Suppressor macrophage (primary cell): ENCODE results near the gene RAP1GAP2.

Source experiments
- DNase-seq, 4 experiments: peaks; one replicate each; pipeline ENCODE4 v3.0.0-alpha.2; 2020 to 2022

The RAP1GAP2 gene

DNA sequence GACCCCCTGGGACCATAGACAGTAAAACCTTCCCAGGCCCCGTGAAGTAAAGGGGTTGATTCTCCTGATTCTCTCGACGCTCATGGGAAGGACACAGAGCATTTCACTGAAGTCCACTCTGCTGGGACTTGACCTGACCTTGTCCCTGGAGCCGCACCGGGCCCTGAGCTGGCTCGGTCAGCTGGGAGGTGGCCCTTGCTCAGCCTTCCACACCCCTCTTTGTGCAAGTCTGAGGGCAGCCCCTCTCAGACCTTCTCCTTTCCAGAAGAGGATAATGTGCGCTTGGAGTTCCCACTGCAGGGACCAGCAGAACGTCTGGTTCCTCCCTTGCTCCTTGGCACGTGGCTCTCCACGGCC lies 115.5 kb downstream of the RAP1GAP2 start:
- no peak for DNase-seq

DNA sequence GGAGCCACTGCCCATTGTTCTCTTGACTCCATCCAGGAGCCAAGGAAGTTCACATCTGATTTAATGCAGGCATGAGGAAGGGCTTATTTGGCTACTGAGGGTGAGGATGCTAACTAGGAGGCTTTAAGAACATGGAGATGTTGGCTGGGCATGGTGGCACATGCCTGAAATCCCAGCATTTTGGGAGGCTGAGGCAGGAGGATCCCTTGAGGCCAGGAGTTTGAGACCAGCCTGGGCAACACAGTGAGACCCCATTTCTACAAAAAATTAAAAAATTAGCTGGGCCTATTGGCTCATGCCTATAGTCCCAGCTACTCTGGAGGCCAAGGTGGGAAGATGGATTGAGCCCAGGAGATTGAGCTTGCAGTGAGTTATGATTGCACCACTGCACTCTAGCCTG lies 116.5 kb downstream of the RAP1GAP2 start:
- DNase-seq = no peak

GRCh38 chr17:2916461-2916860 lies 120.2 kb downstream of the RAP1GAP2 start:
- DNase-seq = no peak

DNA sequence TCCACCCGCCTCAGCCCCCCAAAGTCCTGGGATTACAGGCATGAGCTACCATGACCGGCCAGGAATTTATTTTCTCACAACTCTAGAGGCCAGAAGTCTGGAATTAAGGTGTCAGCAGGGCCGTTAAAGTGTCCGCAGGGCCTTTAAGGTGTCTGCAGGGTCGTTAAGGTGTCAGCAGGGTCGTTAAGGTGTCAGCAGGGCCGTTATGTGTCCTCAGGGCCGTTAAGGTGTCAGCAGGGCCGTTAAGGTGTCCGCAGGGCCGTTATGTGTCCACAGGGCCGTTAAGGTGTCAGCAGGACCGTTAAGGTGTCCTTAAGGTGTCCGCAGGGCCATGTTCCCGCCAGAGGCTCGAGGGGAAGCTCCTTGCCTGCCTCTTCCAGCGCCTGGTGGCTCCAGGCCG lies 125.2 kb downstream of the RAP1GAP2 start:
- no peak for DNase-seq

GRCh38 chr17:2924211-2924610 lies 128.0 kb downstream of the RAP1GAP2 start:
- DNase-seq = peak in 1 of 4 experiments; percentile 35

DNA sequence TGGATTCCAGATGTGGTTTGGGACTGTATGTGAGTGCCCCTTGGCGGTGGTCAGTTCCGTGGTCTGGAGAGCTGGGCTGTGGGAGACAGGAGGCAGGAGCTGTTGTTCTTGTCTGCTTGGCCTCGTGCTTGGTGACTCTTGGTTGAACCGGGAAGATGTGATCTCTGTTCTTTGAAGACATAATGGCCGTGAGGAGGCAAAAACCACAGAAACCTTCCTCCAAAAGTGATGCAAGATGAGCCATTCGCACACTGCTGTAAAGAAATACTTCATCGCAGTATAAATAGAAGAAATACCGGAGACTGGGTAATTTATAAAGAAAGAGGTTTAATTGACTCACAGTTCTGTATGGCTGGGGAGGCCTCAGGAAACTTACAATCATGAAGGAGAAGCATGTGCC lies 128.8 kb downstream of the RAP1GAP2 start:
- peak; percentile 13 to 41 (median 24) for DNase-seq

DNA sequence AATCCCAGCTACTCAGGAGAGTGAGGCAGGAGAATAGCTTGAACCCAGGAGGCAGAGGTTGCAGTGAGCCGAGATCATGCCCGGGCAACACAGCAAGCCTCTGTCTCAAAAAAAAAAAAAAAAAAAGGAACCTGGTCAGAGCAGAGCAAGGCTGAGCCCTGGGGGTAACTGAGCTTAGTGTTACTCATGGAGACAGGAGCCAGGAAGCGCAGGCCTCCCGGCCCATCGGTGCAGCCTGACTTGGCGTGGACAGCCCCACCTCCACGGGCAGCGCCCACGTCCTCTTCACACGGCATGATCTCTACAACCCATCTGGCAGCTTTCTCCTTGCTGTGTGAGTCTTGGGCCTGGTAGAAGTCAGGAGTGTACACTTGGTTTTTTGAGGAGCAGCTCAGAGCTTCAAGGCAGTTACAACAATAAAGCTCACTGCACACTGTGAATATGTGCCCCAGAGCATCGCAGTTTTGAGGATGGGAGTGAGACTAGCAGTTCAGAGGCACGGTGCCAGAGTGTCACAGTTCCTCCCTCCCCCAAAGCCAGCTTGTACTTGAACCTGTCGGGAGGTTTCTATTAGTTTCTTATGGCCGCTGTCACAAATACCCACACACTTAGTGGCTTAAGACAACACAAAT lies 129.9 kb downstream of the RAP1GAP2 start:
- peak; percentile 56 to 81 (median 71) for DNase-seq

DNA sequence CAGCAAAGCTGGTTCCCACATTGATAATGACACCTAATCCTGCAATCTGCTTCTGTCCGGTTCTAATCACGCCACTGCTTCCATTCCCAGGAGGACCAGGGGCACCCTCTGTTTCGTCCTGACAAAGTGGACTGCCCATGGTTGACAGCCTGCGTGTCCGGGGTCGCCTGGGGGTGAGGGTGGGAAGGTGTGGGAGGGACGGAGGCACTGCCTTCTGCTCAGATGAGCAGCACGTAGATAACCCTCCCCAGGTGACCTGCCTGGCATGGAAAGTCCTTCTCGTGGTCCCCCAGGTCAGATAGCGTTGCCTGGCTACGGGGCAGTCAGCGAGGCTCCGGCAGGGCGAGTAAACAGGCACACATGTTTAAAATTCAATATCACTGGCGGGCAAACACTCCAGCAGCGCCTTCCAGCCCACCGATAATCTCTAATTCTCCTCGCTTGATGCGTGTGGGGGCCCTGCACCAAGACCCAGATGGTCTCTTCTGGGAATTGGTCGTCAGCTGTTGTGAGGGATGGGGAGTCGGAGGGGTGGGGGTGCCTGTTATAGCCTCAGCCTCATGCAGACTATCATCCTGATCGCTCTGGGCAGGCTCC lies 132.2 kb downstream of the RAP1GAP2 start:
- DNase-seq = no peak

DNA sequence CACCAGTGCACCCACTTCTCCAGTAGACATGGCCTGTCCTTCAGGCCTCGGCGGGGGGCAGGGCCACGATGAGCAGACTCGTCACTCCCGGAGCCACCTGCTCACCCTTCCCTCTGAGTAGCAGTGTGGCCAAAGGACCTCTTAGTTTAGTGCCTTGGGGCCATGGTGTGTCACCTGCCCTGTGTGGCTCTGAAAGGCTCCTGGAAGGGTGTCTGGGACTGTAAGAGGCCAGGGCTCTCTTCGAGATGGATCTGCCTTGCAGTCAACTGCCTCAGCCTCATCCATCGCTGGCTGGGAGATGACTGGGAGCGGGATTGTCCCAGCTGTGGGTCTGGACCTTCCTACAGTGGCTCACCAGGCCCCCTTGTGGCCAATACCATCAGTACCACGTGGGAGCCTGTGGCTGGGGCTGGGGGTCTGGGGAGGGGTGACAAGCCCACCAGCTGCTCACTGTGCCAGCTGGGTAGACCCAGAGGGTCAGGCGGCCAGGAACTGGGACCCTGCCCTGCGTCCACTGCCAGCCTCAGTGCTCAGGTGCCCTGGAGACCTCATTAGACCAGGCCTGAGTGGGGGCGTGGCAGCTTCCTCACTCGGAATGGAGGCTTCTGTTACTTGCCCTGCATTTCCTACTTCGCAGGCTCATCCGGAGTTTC lies 133.8 kb downstream of the RAP1GAP2 start:
- peak; percentile 32 to 62 (median 49) for DNase-seq

GRCh38 chr17:2931876-2932275 lies 135.6 kb downstream of the RAP1GAP2 start:
- DNase-seq = no peak

DNA sequence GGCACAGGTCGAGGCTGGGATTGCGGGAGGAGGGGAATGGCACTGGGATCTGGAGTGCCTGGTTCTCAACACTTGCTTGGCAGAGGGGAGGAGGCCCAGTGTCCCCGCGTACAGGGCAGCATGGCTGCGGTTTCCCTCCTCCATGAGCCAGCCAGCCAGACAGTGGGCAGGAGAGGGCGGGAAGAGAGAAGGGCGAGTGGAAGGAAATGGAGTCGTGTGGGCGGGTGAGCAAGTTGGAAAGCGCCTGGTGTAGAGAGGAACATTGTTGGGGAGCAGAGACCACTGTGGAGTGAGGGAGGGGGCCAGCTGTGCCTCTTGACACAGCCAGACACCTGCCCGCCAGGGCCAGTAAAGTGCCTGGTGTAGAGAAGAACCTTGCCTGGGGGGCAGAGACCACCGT lies 136.7 kb downstream of the RAP1GAP2 start:
- DNase-seq = no peak

DNA sequence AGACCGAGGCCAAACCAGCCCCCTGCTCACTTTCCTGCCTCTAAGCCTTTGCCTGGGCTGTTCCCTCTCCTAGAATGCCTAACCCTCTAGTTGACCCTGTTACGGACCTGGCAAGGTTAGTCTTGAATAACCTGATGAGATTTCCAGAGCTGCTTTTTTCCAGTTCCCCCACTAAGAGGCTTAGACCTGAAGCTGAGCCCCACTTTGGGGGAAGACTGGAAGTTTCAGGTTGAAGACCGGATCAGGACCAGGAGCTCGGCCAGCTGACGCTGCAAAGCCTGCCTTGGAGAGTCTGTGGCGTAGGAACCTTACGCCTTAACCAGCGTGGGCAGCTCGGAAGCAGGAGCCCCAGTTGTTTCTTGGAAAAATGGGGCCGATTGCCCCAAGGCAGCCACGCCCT lies 137.4 kb downstream of the RAP1GAP2 start:
- no peak for DNase-seq

- peak; percentile 48 to 64 (median 54) for DNase-seq
Observed at GRCh38 chr17:2935632-2936031, 139.4 kb downstream of the RAP1GAP2 start.

DNA sequence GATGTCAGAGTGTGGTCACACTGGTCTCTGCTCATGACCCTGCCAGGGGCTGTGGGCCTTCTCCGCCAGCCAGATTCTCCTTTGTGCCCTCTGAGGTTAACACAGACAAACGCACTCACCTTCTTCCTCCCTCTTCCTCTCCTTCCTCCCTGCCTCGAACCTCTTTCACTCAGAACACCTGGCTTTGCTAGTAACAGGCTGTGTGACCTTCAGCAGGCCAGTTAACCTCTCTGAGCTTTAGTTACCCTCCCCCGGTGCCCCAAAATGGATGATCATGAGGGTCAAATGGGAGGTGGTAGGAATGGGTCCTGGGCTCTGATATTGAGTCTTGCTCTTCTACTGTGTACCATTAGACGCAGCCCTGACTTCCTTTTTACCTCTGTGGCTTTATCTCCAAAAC lies 140.1 kb downstream of the RAP1GAP2 start:
- DNase-seq = no peak

GRCh38 chr17:2936771-2937321 lies 140.6 kb downstream of the RAP1GAP2 start:
- DNase-seq = no peak

DNA sequence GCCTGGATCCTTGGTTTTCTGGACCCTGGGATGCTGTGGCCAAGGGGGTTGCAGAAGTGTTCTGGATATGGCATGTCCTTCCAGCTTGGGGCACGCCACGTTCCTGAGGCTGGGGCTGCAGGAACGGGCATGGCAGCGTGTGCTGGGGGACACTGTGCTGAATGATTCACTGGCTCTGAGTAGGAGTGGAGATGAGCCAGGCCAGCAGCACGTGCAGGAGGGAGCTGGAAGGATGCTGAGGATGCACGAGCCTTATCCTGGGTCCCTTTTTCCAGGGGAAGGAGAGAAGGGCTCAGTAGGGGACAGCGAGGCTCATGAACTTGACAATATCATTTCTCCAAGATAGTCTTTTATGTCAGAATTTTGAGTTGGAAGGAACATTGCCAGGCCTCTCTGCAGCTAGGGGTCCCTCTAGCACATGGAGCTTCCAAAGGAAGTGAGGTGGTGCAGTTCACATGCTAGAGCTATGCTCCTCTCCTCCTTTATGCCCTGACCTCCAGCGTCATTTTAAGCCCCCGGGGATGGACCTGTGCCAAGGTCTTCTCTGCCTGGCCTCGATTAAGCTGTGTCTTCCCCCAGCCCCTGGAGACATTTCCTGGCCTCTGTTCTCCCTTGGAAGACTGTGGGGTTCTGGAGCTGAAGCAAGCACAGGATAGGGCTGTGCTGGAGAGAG lies 141.2 kb downstream of the RAP1GAP2 start:
- no peak for DNase-seq

- DNase-seq = peak in 3 of 4 experiments; percentile 43 to 70 (median 66)
Observed at GRCh38 chr17:2939714-2940351, 143.6 kb downstream of the RAP1GAP2 start.

GRCh38 chr17:2940352-2940751 lies 144.1 kb downstream of the RAP1GAP2 start:
- no peak for DNase-seq

GRCh38 chr17:2943981-2944380 lies 147.7 kb downstream of the RAP1GAP2 start:
- DNase-seq = peak in 2 of 4 experiments; percentile 31 to 44

DNA sequence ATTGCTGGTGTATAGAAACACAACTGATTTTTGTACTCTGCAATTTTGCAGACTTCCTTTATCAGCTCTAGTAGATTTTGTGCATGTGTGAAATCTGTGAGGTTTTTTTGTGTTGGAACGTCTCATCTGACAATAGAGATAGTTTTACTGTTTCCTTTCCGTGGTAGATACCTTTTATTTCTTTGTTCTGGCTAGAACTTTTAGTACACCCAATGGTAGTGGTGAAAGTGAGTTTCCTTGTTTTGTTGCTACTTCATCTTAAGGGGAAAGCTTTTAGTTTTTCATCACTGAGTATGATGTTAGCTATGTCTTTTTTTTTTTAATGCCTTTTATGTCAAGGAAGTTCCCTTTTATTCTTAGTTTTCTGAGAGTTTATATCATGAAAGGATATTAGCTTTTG lies 149.1 kb downstream of the RAP1GAP2 start:
- DNase-seq = no peak

GRCh38 chr17:2946144-2946543 lies 149.9 kb downstream of the RAP1GAP2 start:
- no peak for DNase-seq

GRCh38 chr17:2947588-2947950 lies 151.3 kb downstream of the RAP1GAP2 start:
- DNase-seq = no peak

DNA sequence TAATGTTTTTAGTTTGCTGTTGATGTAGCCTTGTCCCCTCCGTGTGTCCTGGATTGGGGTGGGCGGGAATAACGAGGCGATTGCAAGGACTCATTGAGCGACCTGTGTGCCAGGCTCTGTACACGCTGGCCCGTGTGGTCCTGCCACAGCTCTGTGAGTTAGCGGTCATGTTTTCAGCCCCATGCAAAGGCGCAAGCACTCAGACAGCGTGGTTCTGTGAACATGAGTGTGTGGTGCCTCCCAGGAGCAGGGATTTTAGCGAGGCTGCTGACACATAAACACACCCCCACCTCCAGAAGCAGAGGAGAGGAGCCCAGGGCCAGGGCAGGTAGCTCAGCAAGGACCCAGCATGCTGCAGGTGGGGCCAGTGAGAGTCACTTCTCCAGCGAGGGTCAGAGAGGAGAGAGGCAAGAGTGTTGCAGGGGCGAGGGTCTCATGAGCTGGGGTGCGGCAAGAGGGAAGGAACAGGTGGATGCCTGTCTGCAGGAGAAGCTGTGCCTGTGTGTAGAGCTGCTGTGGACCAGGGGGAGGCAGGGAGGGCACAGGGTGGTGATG lies 151.8 kb downstream of the RAP1GAP2 start:
- no peak for DNase-seq
